ENCODE data around the gene CASQ2.

DNA sequence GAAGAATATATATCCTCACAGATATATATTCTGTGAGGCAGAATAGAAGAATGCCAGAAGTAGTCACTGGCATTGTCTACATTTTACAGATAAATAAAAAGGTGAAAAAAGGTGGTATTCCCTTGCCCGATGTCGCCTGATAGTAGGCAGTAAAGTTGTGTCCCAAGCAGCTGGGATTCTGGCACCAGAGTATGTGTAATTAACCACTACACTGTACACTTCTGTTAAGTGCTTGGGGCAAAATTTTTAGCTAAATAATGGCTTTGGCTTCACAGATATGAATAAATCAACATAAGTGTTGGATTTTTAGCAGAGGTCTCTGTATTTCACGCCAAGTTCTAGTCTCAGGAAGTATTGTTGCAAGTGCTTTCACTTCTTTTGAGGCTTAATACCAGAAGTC, 13.3 kb upstream of the CASQ2 start:
- TF ChIP-seq, protein P1, sequence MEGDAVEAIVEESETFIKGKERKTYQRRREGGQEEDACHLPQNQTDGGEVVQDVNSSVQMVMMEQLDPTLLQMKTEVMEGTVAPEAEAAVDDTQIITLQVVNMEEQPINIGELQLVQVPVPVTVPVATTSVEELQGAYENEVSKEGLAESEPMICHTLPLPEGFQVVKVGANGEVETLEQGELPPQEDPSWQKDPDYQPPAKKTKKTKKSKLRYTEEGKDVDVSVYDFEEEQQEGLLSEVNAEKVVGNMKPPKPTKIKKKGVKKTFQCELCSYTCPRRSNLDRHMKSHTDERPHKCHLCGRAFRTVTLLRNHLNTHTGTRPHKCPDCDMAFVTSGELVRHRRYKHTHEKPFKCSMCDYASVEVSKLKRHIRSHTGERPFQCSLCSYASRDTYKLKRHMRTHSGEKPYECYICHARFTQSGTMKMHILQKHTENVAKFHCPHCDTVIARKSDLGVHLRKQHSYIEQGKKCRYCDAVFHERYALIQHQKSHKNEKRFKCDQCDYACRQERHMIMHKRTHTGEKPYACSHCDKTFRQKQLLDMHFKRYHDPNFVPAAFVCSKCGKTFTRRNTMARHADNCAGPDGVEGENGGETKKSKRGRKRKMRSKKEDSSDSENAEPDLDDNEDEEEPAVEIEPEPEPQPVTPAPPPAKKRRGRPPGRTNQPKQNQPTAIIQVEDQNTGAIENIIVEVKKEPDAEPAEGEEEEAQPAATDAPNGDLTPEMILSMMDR (IDR thresholded peaks at IDR 0.05), result no peak
- TF ChIP-seq POLR2A (IDR thresholded peaks at IDR 0.05) (no peak), EP300 (IDR thresholded peaks at IDR 0.05; ENCODE audit: low read depth) (no peak), POLR2AphosphoS5 (IDR thresholded peaks at IDR 0.05) (no peak)

Data from transverse colon (tissue), 4 donors.